Muscle layer of duodenum (tissue), 2 donors: ENCODE measurements around the gene ATXN1L.
A peak's percentile ranks its signal among the peaks of the same experiment; 100 is the strongest.
"Not testable (repeated sequence)": the region's sequence is repeated elsewhere in the genome, so short reads cannot be mapped to it uniquely, and the experiment has no call there.

Experiments
- H3K27ac ChIP-seq: one replicate; pipeline ENCODE4 v1.7.0; 2013; ENCODE audit warnings: mild to moderate bottlenecking, low read length
- H3K27me3 ChIP-seq: one replicate; pipeline ENCODE4 v1.7.0; 2013; ENCODE audit warnings: low read depth, mild to moderate bottlenecking, control low read depth, low read length
- H3K36me3 ChIP-seq, 2 donors: one replicate each; pipeline ENCODE4 v1.7.0; 2013; ENCODE audit warnings: low read length in 2 of 2, control low read depth in 1 of 2, mild to moderate bottlenecking in 1 of 2; ENCODE audit not compliant: insufficient read depth in 2 of 2, control insufficient read depth in 1 of 2
- H3K4me1 ChIP-seq, 2 donors: one replicate each; pipeline ENCODE4 v1.7.0; 2013; ENCODE audit warnings: low read length in 2 of 2, mild to moderate bottlenecking in 2 of 2, control low read depth in 1 of 2, moderate library complexity in 1 of 2; ENCODE audit not compliant: insufficient read depth in 2 of 2, control insufficient read depth in 1 of 2
- H3K4me3 ChIP-seq, 2 donors: one replicate each; pipeline ENCODE4 v1.7.0; 2013; ENCODE audit warnings: low read length in 2 of 2, low read depth in 1 of 2, mild to moderate bottlenecking in 1 of 2
- H3K9me3 ChIP-seq, 2 donors: one replicate each; pipeline ENCODE4 v1.7.0; 2013; ENCODE audit warnings: low read length in 2 of 2, control low read depth in 1 of 2, mild to moderate bottlenecking in 1 of 2; ENCODE audit not compliant: control insufficient read depth in 1 of 2
- donor health status: healthy.

The ATXN1L gene, protein sequence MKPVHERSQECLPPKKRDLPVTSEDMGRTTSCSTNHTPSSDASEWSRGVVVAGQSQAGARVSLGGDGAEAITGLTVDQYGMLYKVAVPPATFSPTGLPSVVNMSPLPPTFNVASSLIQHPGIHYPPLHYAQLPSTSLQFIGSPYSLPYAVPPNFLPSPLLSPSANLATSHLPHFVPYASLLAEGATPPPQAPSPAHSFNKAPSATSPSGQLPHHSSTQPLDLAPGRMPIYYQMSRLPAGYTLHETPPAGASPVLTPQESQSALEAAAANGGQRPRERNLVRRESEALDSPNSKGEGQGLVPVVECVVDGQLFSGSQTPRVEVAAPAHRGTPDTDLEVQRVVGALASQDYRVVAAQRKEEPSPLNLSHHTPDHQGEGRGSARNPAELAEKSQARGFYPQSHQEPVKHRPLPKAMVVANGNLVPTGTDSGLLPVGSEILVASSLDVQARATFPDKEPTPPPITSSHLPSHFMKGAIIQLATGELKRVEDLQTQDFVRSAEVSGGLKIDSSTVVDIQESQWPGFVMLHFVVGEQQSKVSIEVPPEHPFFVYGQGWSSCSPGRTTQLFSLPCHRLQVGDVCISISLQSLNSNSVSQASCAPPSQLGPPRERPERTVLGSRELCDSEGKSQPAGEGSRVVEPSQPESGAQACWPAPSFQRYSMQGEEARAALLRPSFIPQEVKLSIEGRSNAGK

DNA sequence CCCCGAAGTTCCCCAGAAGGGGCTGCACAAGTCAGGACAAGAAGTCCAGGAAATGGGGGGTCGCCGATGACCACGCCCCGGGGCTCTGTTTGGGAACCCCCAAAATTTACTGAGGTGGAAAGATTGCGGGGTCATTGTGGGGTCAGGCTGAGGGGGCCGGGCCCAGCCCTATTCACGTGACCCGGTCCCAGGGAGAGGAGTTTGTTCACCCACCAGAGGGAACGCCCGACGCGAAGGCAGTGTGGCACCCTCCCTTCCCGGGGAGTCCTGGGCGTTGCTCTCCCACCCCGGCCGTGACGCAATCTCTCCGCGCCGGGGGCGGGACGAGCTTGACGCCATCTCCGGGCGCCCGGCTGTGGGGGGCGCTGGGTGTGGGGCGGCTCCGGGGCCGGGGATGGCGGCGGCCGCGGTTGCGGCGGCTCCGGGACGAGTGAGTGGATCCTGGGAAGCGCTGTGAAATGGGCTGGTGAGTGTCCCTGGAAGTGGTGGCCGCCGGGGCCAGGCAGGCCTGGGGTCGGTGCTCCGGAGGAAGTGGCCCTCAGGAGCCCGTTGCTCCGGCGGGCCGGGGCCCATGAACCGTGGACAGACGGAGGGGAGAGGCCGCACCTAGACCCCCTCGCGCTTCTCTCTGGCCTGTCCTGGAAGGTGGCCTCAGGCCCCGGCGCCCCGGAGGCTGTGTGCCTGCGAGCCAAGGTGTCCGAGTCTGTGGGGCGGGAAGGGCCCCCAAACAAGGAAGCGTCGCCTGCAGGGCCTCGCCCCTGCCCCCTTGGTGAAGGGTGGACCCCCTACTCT, at the start of gene ATXN1L:
Gene ATXN1L (plus strand): TSS at position 338 of the 792 bp plus-strand sequence. CDS start 3,765 bp downstream, outside the sequence.
- Histone ChIP-seq H3K27me3 (no peaks in the 10 kb centered on the region), H3K36me3 (peaks cover 24 to 26% of the 10 kb centered on the region in 2 donors), H3K27ac (peak within 1 kb of the TSS; percentile 85), H3K4me3 (peak within 1 kb of the TSS; percentile 97 to 100), H3K4me1 (peaks cover 9 to 20% of the 10 kb centered on the region in 2 donors), H3K9me3 (no peaks in the 10 kb centered on the region)

DNA sequence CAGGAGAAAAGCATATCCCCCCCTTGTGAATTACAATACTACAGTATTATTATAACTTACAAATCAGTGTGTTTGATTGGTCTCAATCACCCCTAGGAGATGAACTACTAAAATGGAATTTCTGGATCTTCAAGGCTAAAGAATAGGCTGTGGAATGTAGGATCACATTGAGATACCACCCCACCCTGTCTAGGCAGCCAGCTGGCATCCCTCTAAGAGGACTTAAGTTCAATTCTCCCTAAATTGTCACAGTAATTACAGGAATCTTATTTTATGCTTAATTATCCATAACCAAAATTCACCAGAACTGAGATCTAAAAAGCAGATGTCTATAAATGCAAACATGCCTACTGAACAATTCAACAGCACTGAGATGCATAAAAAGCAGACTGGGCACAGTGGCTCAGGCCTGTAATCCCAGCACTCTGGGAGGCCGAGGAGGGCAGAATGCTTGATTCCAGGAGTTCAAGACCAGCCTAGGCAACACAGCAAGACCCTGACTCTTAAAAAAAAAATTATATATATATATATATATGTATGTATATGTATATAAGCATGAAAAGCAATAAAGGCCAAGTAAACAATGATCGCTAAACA, 49.2 kb upstream of the ATXN1L start:
- Histone ChIP-seq H3K27me3 (no peaks in the 10 kb centered on the region), H3K4me1 (peaks cover 0 to 13% of the 10 kb centered on the region in 2 donors), H3K36me3 (no peaks in the 10 kb centered on the region), H3K4me3 (no peak overlapping the region), H3K9me3 (no peaks in the 10 kb centered on the region), H3K27ac (no peak overlapping the region)

DNA sequence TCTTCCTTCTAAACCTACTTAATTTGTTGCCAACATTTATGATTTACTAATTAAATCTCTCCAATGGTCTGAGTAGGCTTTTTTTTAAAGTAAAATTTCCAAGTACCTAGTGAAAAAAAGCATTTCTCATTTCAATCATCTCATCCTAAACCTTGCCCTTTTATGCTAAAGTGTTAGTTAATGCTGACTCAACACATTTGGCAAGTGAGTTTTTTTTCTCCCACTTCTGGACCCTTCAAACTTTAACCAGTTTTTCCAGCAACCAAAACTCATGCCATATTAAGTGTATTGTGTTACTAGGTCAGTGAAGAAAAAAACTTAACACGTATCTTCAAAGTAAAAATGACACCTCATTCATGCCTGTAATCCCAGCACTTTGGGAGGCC, 42.5 kb upstream of the ATXN1L start:
- Histone ChIP-seq H3K27ac (no peak overlapping the region), H3K4me1 (peaks cover 0 to 33% of the 10 kb centered on the region in 2 donors), H3K36me3 (peaks cover 0 to 6% of the 10 kb centered on the region in 2 donors), H3K27me3 (no peaks in the 10 kb centered on the region), H3K9me3 (no peaks in the 10 kb centered on the region), H3K4me3 (no peak overlapping the region)

DNA sequence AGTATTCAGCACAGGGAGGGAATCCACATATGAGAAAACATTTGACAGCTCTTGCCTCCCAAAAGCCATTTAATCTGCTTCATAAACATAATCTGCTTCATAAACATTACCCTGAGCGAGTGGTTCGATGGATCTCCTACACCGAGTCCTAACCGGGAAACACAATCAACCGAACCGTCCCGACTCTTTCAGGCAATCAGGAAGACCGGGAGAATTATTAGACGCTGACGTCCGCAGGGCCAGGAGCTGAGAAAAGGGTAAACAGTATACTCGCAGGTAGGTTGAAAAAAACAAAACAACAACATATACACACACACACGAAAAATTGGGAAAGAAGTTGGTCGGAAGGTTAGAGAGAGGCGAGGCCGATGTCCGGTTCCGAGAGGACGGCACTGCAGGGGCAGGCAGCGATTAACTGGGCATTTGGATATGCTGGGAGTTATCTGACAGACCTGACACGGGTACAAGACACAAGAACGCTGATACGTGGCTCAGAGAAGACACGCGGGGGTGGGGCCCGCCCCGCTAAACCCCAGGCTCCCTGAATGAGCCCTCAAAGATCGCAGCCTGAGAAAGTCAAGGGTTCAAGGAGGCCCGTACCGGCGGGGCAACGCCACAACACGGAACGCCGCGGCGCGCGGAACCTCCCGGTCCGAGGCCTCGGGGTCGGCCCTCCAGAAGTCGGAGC, 37.7 kb upstream of the ATXN1L start:
- Histone ChIP-seq H3K4me1 (peaks cover 0 to 33% of the 10 kb centered on the region in 2 donors), H3K36me3 (peaks cover 0 to 12% of the 10 kb centered on the region in 2 donors), H3K4me3 (peak overlapping the region; percentile 83 to 97), H3K27me3 (no peaks in the 10 kb centered on the region), H3K9me3 (no peaks in the 10 kb centered on the region), H3K27ac (peak overlapping the region; percentile 99)

DNA sequence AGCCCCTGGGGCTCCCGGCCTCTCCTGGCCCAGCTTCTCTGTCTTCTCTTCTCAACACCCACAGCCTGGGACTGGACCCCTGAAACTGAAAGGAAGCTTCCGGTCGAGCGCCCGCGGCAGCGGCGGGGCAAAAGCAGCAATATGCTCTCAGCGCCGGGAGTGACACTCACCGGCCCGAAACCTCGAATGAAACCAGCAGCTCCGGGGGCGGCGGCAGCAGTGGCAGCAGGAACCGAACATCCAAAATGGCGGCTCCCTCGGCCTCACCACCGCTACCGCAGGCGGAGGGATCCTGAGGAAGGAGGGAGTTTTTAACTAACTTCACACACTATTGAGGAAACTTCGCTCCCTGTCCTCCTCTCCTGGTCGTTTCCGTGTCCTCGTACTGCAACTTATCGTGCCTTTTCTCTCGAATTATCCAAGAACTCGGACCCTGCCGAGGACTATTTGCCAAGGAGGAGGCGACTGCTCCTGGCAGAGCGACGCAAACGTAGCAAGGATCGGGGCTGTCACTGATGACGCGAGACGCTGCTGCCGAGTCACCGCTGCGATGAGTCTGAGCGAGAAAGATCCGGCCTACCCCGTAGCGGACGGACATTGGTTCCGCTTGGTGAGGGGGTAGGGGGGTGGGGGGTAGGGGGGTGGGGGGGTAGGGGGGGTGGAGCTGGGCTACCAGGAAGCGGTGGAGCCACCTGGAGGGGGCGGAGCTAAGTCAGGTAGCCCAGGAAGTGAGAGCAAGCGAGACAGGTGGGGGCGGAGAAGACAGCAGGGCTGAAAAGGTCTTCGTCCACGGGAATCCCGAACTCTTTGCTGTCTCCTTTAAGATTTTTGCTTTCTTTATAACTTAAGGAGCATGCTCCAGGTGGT, 37.0 kb upstream of the ATXN1L start, which contains the start of gene AP1G1:
Gene AP1G1 (minus strand): TSS at position 242 of the 867 bp plus-strand sequence. CDS start 19,355 bp downstream, outside the sequence.
- no peaks in the 10 kb centered on the region for H3K27me3 ChIP-seq
- no peaks in the 10 kb centered on the region for H3K9me3 ChIP-seq
- H3K4me3 ChIP-seq: peak within 1 kb of the TSS; percentile 84 to 97
- peak within 1 kb of the TSS; percentile 99 for H3K27ac ChIP-seq
- H3K36me3 ChIP-seq: peaks cover 0 to 12% of the 10 kb centered on the region in 2 donors
- H3K4me1 ChIP-seq: peaks cover 0 to 28% of the 10 kb centered on the region in 2 donors

DNA sequence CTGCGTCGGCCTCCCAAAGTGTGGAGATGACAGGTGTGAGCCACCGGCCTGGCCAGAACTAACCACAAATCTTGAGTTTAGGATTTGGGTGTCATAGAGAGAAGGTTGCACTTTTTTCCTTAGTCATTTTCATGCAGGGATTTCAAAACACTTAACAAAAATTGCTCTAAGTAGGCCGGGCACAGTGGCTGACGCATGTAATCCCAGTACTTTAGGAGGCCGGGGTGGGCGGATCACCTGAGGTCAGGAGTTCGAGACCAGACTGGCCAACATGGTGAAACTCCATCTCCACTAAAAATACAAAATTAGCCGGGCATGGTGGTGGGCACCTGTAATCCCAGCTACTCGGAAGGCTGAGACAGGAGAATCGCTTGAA, 35.6 kb upstream of the ATXN1L start:
- not testable (repeated sequence) for H3K27ac ChIP-seq, H3K27me3 ChIP-seq, H3K4me3 ChIP-seq, H3K9me3 ChIP-seq
- Histone ChIP-seq H3K4me1 (peaks cover 0 to 21% of the 10 kb centered on the region in 2 donors), H3K36me3 (peaks cover 0 to 12% of the 10 kb centered on the region in 2 donors)

DNA sequence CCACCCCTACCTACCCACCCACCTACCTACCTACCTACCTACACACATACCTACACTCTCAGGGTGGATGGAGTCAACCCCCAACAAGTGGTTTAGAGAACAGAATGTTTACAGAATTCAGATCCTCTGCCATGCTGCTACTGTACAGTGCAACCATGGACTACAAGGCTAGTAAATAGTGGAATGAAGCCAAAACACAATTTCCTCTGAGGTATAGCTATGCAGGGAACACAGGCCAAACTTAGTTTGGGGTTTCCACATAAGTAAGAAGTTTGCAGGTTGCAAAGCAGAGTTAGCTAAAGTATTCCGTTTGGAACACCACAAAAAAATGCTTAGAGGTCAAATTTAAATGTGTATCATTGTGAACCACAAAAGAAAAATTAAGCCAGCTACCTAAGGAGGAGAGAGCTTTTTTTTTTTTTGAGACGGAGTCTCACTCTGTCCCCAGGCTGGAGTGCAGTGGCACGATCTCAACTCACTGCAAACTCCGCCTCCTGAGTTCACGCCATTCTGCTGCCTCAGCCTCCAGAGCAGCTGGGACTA, 34.4 kb upstream of the ATXN1L start:
- Histone ChIP-seq H3K4me3 (no peak overlapping the region), H3K4me1 (peaks cover 0 to 16% of the 10 kb centered on the region in 2 donors)

DNA sequence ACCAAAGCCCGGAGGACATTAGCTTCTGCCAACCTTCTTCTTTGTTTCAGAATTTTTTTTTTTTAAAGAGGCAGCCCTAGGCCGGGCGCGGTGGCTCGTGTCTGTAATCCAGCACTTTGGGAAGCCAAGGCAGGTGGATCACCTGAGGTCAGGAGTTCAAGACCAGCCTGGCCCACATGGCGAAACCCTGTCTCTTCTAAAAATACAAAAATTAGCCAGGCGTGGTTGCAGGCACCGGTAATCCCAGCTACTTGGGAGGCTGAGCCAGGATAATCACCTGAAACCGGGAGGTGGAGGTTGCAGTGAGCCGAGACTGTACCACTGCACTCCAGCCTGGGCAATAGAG, 28.6 kb upstream of the ATXN1L start:
- H3K9me3 ChIP-seq, H3K4me3 ChIP-seq, H3K36me3 ChIP-seq, H3K27me3 ChIP-seq: not testable (repeated sequence)
- Histone ChIP-seq H3K27ac (peak overlapping the region; percentile 70), H3K4me1 (peaks cover 0 to 10% of the 10 kb centered on the region in 2 donors)

More for the DNA sequence above, 34.4 kb upstream of the ATXN1L start:
- Histone ChIP-seq H3K9me3 (no peaks in the 10 kb centered on the region), H3K36me3 (peaks cover 0 to 12% of the 10 kb centered on the region in 2 donors), H3K27me3 (no peaks in the 10 kb centered on the region), H3K27ac (no peak overlapping the region)

DNA sequence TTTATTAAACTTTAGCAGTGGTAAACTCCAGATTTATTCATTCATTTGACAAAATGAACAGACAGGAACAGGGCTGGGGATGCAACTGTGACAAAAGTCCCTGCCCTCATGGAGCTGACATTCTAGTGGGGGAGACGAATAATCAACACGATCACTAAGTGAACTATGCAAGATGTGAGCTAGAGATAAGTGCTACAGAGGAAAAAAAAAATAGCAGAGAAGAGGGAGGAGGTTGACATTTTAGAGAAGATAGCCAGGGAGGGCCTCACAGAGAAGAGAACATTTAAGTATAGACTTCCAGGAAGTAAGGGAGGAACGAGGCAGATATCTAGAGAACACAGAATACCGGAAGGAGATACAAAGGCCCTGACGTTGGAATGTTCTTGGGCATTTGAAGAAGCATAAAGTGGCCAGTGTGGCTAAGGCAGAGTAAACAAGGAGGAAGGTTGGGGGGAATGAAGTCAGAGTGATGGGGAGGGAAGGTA, 19.2 kb upstream of the ATXN1L start:
- H3K27me3 ChIP-seq: no peaks in the 10 kb centered on the region
- no peak overlapping the region for H3K27ac ChIP-seq
- no peaks in the 10 kb centered on the region for H3K36me3 ChIP-seq
- no peaks in the 10 kb centered on the region for H3K9me3 ChIP-seq
- no peak overlapping the region for H3K4me3 ChIP-seq
- no peaks in the 10 kb centered on the region for H3K4me1 ChIP-seq
